HFFc6 (cell line): ENCODE results near the gene NUP62. TPM values are rescaled to one million over a fixed set of nuclear protein-coding genes. Genes with fewer than 3 reads are reported as not detected.

ENCODE experiments used
- DNase-seq: peaks from one replicate; pipeline ENCODE4 v3.0.0-alpha.2; 2018
- H3K27ac Mint-ChIP-seq: 2 replicates; pipeline ENCODE4 v1.8.0; 2020; ENCODE audit warnings: mild to moderate bottlenecking, mixed read lengths
- H3K27me3 Mint-ChIP-seq: 2 replicates; pipeline ENCODE4 v1.8.0; 2021; ENCODE audit warnings: mild to moderate bottlenecking, moderate library complexity, mixed read lengths; ENCODE audit not compliant: insufficient read depth
- H3K36me3 Mint-ChIP-seq: 2 replicates; pipeline ENCODE4 v1.8.0; 2021; ENCODE audit warnings: low read depth, mixed read lengths
- H3K4me1 Mint-ChIP-seq: 2 replicates; pipeline ENCODE4 v1.8.0; 2020; ENCODE audit warnings: low read depth, mixed read lengths
- H3K4me3 Mint-ChIP-seq: 2 replicates; pipeline ENCODE4 v1.8.0; 2020; ENCODE audit warnings: mild to moderate bottlenecking, moderate library complexity, mixed read lengths
- H3K9me3 Mint-ChIP-seq: 2 replicates; pipeline ENCODE4 v1.8.0; 2020; ENCODE audit warnings: mild to moderate bottlenecking, mixed read lengths
- CTCF ChIP-seq: fragments of 200-600 bp; sonication (generic); IDR thresholded peaks from 2 replicates; pipeline ENCODE4 v1.5.0; 2021; ENCODE audit warnings: antibody characterized with exemption, mild to moderate bottlenecking
- total RNA-seq, 6 experiments: library from RNA; stranded (reverse); fragmentation: NEBNext Ultra II Directional; extraction: Animal tissue kit (Norgen Biotek cat#: 25700); gene quantifications; 2 replicates in 1 of 6; 3 replicates in 5 of 6; pipeline ENCODE4 v1.2.3, GENCODE V29; 2021

The NUP62 gene
- total RNA-seq, 6 experiments from 2014 or later: 50.9 to 78.3 (median 68.3) TPM

- Mint-ChIP-seq H3K4me3 (no peak overlapping the region), H3K9me3 (no peaks in the 10 kb centered on the region; the same call in 1 of the 2 replicates), H3K36me3 (peaks cover 56% of the 10 kb centered on the region), H3K27ac (no peak overlapping the region), H3K27me3 (peaks cover 2% of the 10 kb centered on the region), H3K4me1 (no peaks in the 10 kb centered on the region)
- no peak for DNase-seq
- no peak for TF ChIP-seq CTCF
Observed at GRCh38 chr19:49912965-49913685, 16.2 kb downstream of the NUP62 start.

- H3K36me3 Mint-ChIP-seq: peaks cover 58% of the 10 kb centered on the region
- peaks cover 4% of the 10 kb centered on the region for H3K27me3 Mint-ChIP-seq
- H3K4me1 Mint-ChIP-seq: no peaks in the 10 kb centered on the region
- H3K4me3 Mint-ChIP-seq: no peak overlapping the region
- no peak for DNase-seq
- no peak for TF ChIP-seq CTCF
- H3K27ac Mint-ChIP-seq: peak overlapping the region; percentile 31; the same call in 1 of the 2 replicates
- H3K9me3 Mint-ChIP-seq: no peaks in the 10 kb centered on the region
Observed at GRCh38 chr19:49911381-49912145, 17.7 kb downstream of the NUP62 start.

- H3K36me3 Mint-ChIP-seq: peaks cover 53% of the 10 kb centered on the region
- no peak for DNase-seq
- H3K4me3 Mint-ChIP-seq: no peak overlapping the region
- H3K4me1 Mint-ChIP-seq: no peaks in the 10 kb centered on the region
- peaks cover 4% of the 10 kb centered on the region for H3K27me3 Mint-ChIP-seq
- no peaks in the 10 kb centered on the region for H3K9me3 Mint-ChIP-seq
- no peak for TF ChIP-seq CTCF
- no peak overlapping the region for H3K27ac Mint-ChIP-seq
Observed at GRCh38 chr19:49910179-49910578, 19.1 kb downstream of the NUP62 start.

GRCh38 chr19:49908480-49909420 lies 20.6 kb downstream of the NUP62 start:
- no peak for DNase-seq
- Mint-ChIP-seq H3K4me1 (no peaks in the 10 kb centered on the region), H3K27ac (no peak overlapping the region), H3K9me3 (no peaks in the 10 kb centered on the region), H3K27me3 (peaks cover 4% of the 10 kb centered on the region), H3K36me3 (peaks cover 44% of the 10 kb centered on the region), H3K4me3 (no peak overlapping the region)
- TF ChIP-seq CTCF: no peak

GRCh38 chr19:49907745-49908446 lies 21.4 kb downstream of the NUP62 start:
- Mint-ChIP-seq H3K27me3 (peaks cover 2% of the 10 kb centered on the region; the same call in 1 of the 2 replicates), H3K27ac (no peak overlapping the region), H3K4me3 (no peak overlapping the region), H3K36me3 (peaks cover 41% of the 10 kb centered on the region), H3K9me3 (no peaks in the 10 kb centered on the region), H3K4me1 (peaks cover 6% of the 10 kb centered on the region; the same call in 1 of the 2 replicates)
- TF ChIP-seq CTCF: no peak
- DNase-seq: no peak
